NCI-H2107 treated with DMSO at 0.1 percent for 48 hours (cell line): ENCODE measurements around the gene MRO.

ENCODE experiments used
- DNase-seq: peaks from one replicate; lab custom pipeline; 2025; ENCODE audit not compliant: unreplicated experiment; lab: John Stamatoyannopoulos, UW

The MRO gene

GRCh38 chr18:50748243-50749229 is 71.3 kb downstream of the MRO start:
- no peak for DNase-seq

- no peak for DNase-seq
Observed at GRCh38 chr18:50747849-50748242, 72.0 kb downstream of the MRO start.

GRCh38 chr18:50745945-50746344 is 73.9 kb downstream of the MRO start:
- no peak for DNase-seq
